ENCODE results near the gene CPOX.

Gene CPOX

GRCh38 chr3:98556164-98557130, 37.0 kb downstream of the CPOX start:
- no peaks in the 10 kb centered on the region for H3K36me3 ChIP-seq (ENCODE audit: control insufficient read depth in 5 of 5, insufficient read depth in 5 of 5, low read length in 5 of 5)
- no peak overlapping the region for H3K9ac ChIP-seq (ENCODE audit: low read length in 5 of 5)
- no peak overlapping the region for H3K27ac ChIP-seq (ENCODE audit: low read depth, low read length)
- H3K4me3 ChIP-seq (ENCODE audit: low read depth in 1 of 5, low read length in 5 of 5), result no peak overlapping the region
- H3K27me3 ChIP-seq (ENCODE audit: control insufficient read depth in 5 of 5, insufficient read depth in 4 of 5, low read length in 5 of 5), result no peaks in the 10 kb centered on the region
- H3K4me1 ChIP-seq (ENCODE audit: control insufficient read depth in 5 of 5, insufficient read depth in 5 of 5, low read length in 5 of 5), result peaks cover 0 to 3% (median 0%) of the 10 kb centered on the region in 5 donors
- peaks cover 0 to 3% (median 0%) of the 10 kb centered on the region in 5 donors for H3K9me3 ChIP-seq (ENCODE audit: control insufficient read depth in 5 of 5, low read length in 5 of 5)

DNA sequence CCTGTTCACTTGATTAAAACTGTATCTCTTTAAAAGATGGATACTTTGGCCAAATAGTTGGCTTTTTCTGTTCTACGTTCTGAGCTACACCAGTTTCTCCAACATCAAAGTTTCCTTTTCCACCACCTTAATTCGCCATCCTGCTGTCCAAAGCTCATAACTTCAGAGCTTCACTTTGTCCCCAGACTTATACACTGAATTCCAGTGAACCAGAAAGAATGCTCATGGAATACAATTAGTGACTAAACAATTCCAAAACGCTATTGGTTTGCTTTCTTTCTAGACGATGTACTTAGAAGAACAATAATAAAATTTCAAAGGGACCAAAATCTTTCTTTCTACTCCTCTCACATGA, 38.4 kb downstream of the CPOX start:
- Histone ChIP-seq H3K9ac (ENCODE audit: low read length in 5 of 5) (no peak overlapping the region), H3K4me1 (ENCODE audit: control insufficient read depth in 5 of 5, insufficient read depth in 5 of 5, low read length in 5 of 5) (peaks cover 0 to 3% (median 0%) of the 10 kb centered on the region in 5 donors), H3K4me3 (ENCODE audit: low read depth in 1 of 5, low read length in 5 of 5) (no peak overlapping the region), H3K27ac (ENCODE audit: low read depth, low read length) (no peak overlapping the region), H3K9me3 (ENCODE audit: control insufficient read depth in 5 of 5, low read length in 5 of 5) (peaks cover 0 to 3% (median 0%) of the 10 kb centered on the region in 5 donors), H3K36me3 (ENCODE audit: control insufficient read depth in 5 of 5, insufficient read depth in 5 of 5, low read length in 5 of 5) (no peaks in the 10 kb centered on the region), H3K27me3 (ENCODE audit: control insufficient read depth in 5 of 5, insufficient read depth in 4 of 5, low read length in 5 of 5) (no peaks in the 10 kb centered on the region)

- Histone ChIP-seq H3K9ac (ENCODE audit: low read length in 5 of 5) (no peak overlapping the region), H3K27me3 (ENCODE audit: control insufficient read depth in 5 of 5, insufficient read depth in 4 of 5, low read length in 5 of 5) (no peaks in the 10 kb centered on the region), H3K4me1 (ENCODE audit: control insufficient read depth in 5 of 5, insufficient read depth in 5 of 5, low read length in 5 of 5) (peaks cover 0 to 3% (median 0%) of the 10 kb centered on the region in 5 donors), H3K9me3 (ENCODE audit: control insufficient read depth in 5 of 5, low read length in 5 of 5) (no peaks in the 10 kb centered on the region), H3K4me3 (ENCODE audit: low read depth in 1 of 5, low read length in 5 of 5) (no peak overlapping the region), H3K27ac (ENCODE audit: low read depth, low read length) (no peak overlapping the region), H3K36me3 (ENCODE audit: control insufficient read depth in 5 of 5, insufficient read depth in 5 of 5, low read length in 5 of 5) (no peaks in the 10 kb centered on the region)
These were observed 38.8 kb downstream of the CPOX start for GRCh38 chr3:98554580-98554979.

- Histone ChIP-seq H3K4me1 (ENCODE audit: control insufficient read depth in 5 of 5, insufficient read depth in 5 of 5, low read length in 5 of 5) (peaks cover 0 to 3% (median 0%) of the 10 kb centered on the region in 5 donors), H3K27me3 (ENCODE audit: control insufficient read depth in 5 of 5, insufficient read depth in 4 of 5, low read length in 5 of 5) (no peaks in the 10 kb centered on the region), H3K36me3 (ENCODE audit: control insufficient read depth in 5 of 5, insufficient read depth in 5 of 5, low read length in 5 of 5) (no peaks in the 10 kb centered on the region), H3K4me3 (ENCODE audit: low read depth in 1 of 5, low read length in 5 of 5) (no peak overlapping the region), H3K27ac (ENCODE audit: low read depth, low read length) (no peak overlapping the region), H3K9me3 (ENCODE audit: control insufficient read depth in 5 of 5, low read length in 5 of 5) (no peaks in the 10 kb centered on the region), H3K9ac (ENCODE audit: low read length in 5 of 5) (no peak overlapping the region)
These were observed 39.7 kb downstream of the CPOX start for GRCh38 chr3:98553753-98554152.

DNA sequence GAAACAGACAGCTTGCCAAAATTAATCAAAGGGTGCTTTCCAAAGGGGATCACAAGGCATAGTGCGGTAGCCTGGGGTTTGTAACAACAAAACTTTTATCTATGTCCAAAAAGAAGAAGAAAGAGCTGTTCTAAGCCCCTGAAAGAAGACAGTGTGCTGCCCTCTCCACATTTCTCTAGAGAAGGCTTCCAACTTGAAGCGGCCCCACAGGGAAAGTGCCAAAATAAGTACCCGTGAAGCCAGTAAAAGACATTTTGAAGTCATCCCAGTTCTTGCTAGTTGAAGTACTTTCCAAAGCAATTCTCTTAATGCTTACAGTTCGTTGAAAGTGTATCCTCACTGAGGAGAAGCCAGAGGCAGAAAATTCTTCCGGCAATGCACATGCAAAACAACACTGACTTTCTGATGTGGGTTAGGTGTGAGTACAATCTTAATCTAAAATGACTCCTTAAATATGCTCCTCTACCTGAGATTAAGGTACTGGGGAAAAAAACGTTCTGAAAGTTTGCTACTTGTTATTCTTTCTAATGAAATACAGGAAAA, 40.3 kb downstream of the CPOX start:
- Histone ChIP-seq H3K27ac (ENCODE audit: low read depth, low read length) (no peak overlapping the region), H3K4me3 (ENCODE audit: low read depth in 1 of 5, low read length in 5 of 5) (no peak overlapping the region), H3K27me3 (ENCODE audit: control insufficient read depth in 5 of 5, insufficient read depth in 4 of 5, low read length in 5 of 5) (no peaks in the 10 kb centered on the region)

GRCh38 chr3:98552232-98553020, 41.0 kb downstream of the CPOX start:
- H3K9ac ChIP-seq (ENCODE audit: low read length in 5 of 5), result no peak overlapping the region

More for the DNA sequence above, 40.3 kb downstream of the CPOX start:
- Histone ChIP-seq H3K36me3 (ENCODE audit: control insufficient read depth in 5 of 5, insufficient read depth in 5 of 5, low read length in 5 of 5) (no peaks in the 10 kb centered on the region), H3K9ac (ENCODE audit: low read length in 5 of 5) (no peak overlapping the region), H3K9me3 (ENCODE audit: control insufficient read depth in 5 of 5, low read length in 5 of 5) (no peaks in the 10 kb centered on the region), H3K4me1 (ENCODE audit: control insufficient read depth in 5 of 5, insufficient read depth in 5 of 5, low read length in 5 of 5) (peaks cover 0 to 3% (median 0%) of the 10 kb centered on the region in 5 donors)

GRCh38 chr3:98551754-98552153, 41.7 kb downstream of the CPOX start:
- H3K9ac ChIP-seq (ENCODE audit: low read length in 5 of 5), result no peak overlapping the region
- peaks cover 0 to 3% (median 0%) of the 10 kb centered on the region in 5 donors for H3K4me1 ChIP-seq (ENCODE audit: control insufficient read depth in 5 of 5, insufficient read depth in 5 of 5, low read length in 5 of 5)
- no peak overlapping the region for H3K27ac ChIP-seq (ENCODE audit: low read depth, low read length)
- H3K9me3 ChIP-seq (ENCODE audit: control insufficient read depth in 5 of 5, low read length in 5 of 5), result no peaks in the 10 kb centered on the region
- H3K36me3 ChIP-seq (ENCODE audit: control insufficient read depth in 5 of 5, insufficient read depth in 5 of 5, low read length in 5 of 5), result no peaks in the 10 kb centered on the region
- H3K27me3 ChIP-seq (ENCODE audit: control insufficient read depth in 5 of 5, insufficient read depth in 4 of 5, low read length in 5 of 5), result no peaks in the 10 kb centered on the region
- H3K4me3 ChIP-seq (ENCODE audit: low read depth in 1 of 5, low read length in 5 of 5), result no peak overlapping the region

More at GRCh38 chr3:98552232-98553020, 41.0 kb downstream of the CPOX start:
- H3K4me3 ChIP-seq (ENCODE audit: low read depth in 1 of 5, low read length in 5 of 5), result no peak overlapping the region
- H3K36me3 ChIP-seq (ENCODE audit: control insufficient read depth in 5 of 5, insufficient read depth in 5 of 5, low read length in 5 of 5), result no peaks in the 10 kb centered on the region
- no peak overlapping the region for H3K27ac ChIP-seq (ENCODE audit: low read depth, low read length)
- no peaks in the 10 kb centered on the region for H3K27me3 ChIP-seq (ENCODE audit: control insufficient read depth in 5 of 5, insufficient read depth in 4 of 5, low read length in 5 of 5)
- no peaks in the 10 kb centered on the region for H3K9me3 ChIP-seq (ENCODE audit: control insufficient read depth in 5 of 5, low read length in 5 of 5)
- peaks cover 0 to 3% (median 0%) of the 10 kb centered on the region in 5 donors for H3K4me1 ChIP-seq (ENCODE audit: control insufficient read depth in 5 of 5, insufficient read depth in 5 of 5, low read length in 5 of 5)

GRCh38 chr3:98551236-98551635, 42.2 kb downstream of the CPOX start:
- no peaks in the 10 kb centered on the region for H3K27me3 ChIP-seq (ENCODE audit: control insufficient read depth in 5 of 5, insufficient read depth in 4 of 5, low read length in 5 of 5)
- no peaks in the 10 kb centered on the region for H3K9me3 ChIP-seq (ENCODE audit: control insufficient read depth in 5 of 5, low read length in 5 of 5)
- H3K9ac ChIP-seq (ENCODE audit: low read length in 5 of 5), result no peak overlapping the region
- peaks cover 0 to 3% (median 0%) of the 10 kb centered on the region in 5 donors for H3K4me1 ChIP-seq (ENCODE audit: control insufficient read depth in 5 of 5, insufficient read depth in 5 of 5, low read length in 5 of 5)
- H3K27ac ChIP-seq (ENCODE audit: low read depth, low read length), result no peak overlapping the region
- H3K36me3 ChIP-seq (ENCODE audit: control insufficient read depth in 5 of 5, insufficient read depth in 5 of 5, low read length in 5 of 5), result no peaks in the 10 kb centered on the region
- H3K4me3 ChIP-seq (ENCODE audit: low read depth in 1 of 5, low read length in 5 of 5), result no peak overlapping the region

DNA sequence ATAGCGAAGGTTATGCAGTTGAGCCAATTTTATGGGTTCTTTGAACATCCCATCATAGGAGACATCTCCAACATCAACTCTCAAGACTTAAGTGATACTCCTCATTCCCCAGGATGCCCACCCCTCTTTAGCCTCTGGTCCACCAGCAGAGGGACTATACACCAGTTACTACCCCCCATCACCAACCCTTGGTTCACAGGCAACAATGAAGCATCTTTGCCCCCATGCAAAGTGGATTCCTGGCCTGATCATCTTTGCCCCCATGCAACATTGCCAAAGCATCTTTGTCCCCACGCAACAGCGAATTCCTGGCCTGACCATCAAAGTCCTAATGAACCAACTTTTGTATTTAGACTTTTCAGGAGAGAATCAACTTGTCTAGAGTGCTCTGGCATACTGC, 42.6 kb downstream of the CPOX start:
- Histone ChIP-seq H3K4me3 (ENCODE audit: low read depth in 1 of 5, low read length in 5 of 5) (no peak overlapping the region), H3K27ac (ENCODE audit: low read depth, low read length) (no peak overlapping the region), H3K9ac (ENCODE audit: low read length in 5 of 5) (no peak overlapping the region), H3K36me3 (ENCODE audit: control insufficient read depth in 5 of 5, insufficient read depth in 5 of 5, low read length in 5 of 5) (no peaks in the 10 kb centered on the region), H3K27me3 (ENCODE audit: control insufficient read depth in 5 of 5, insufficient read depth in 4 of 5, low read length in 5 of 5) (no peaks in the 10 kb centered on the region), H3K9me3 (ENCODE audit: control insufficient read depth in 5 of 5, low read length in 5 of 5) (no peaks in the 10 kb centered on the region), H3K4me1 (ENCODE audit: control insufficient read depth in 5 of 5, insufficient read depth in 5 of 5, low read length in 5 of 5) (peaks cover 0 to 3% (median 0%) of the 10 kb centered on the region in 5 donors)

Data from subcutaneous abdominal adipose tissue (tissue), 5 donors.